ENCODE data around the gene PRDX2.

DNA sequence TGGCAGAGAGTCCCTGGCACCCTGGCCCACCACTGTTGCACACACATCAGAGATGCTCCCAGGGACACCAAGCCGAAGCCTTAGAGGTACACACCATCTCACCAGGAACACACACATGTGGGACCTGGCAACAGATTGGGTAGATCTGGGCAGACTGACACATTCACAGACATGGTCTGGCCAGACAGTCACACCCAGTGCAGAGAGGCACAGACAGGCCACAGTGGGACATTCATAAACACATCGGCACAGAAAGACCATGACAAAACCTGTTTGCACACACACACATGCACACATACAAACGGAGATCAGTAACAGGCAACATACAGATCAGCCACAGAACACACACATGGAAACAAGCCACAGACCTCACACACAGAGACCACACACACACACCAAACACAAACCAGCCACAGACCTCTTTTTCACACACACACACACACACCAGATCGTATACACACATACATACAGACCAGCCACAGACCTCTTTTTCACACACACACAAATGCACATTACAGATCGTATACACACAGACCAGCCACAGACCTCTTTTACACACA is 16.6 kb downstream of the PRDX2 start:
- TF ChIP-seq, protein P1, sequence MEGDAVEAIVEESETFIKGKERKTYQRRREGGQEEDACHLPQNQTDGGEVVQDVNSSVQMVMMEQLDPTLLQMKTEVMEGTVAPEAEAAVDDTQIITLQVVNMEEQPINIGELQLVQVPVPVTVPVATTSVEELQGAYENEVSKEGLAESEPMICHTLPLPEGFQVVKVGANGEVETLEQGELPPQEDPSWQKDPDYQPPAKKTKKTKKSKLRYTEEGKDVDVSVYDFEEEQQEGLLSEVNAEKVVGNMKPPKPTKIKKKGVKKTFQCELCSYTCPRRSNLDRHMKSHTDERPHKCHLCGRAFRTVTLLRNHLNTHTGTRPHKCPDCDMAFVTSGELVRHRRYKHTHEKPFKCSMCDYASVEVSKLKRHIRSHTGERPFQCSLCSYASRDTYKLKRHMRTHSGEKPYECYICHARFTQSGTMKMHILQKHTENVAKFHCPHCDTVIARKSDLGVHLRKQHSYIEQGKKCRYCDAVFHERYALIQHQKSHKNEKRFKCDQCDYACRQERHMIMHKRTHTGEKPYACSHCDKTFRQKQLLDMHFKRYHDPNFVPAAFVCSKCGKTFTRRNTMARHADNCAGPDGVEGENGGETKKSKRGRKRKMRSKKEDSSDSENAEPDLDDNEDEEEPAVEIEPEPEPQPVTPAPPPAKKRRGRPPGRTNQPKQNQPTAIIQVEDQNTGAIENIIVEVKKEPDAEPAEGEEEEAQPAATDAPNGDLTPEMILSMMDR (IDR thresholded peaks at IDR 0.05): no peak
- no peak for TF ChIP-seq TAF1 (IDR thresholded peaks at IDR 0.05; ENCODE audit: borderline replicate concordance, low read depth, low read length)
- no peak for TF ChIP-seq USF1 (IDR thresholded peaks at IDR 0.05; ENCODE audit: borderline replicate concordance, low read depth)
